PC-3 (cell line): ENCODE measurements around the gene NUDT3. TPM values are rescaled to one million over a fixed set of nuclear protein-coding genes. Genes with fewer than 3 reads are reported as not detected.

Source experiments
- ATAC-seq: fragments of 200-7000 bp; cut with Tn5 transposase; 2 replicates; pipeline ENCODE4 v1.9.1; 2020; ENCODE audit warnings: mild to moderate bottlenecking, moderate library complexity
- BruUV-seq: library from RNA; stranded (reverse); fragments of 400-500 nt; replicated peaks from 2 replicates; lab custom pipeline; 2021; lab: Mats Ljungman, UMichigan
- CTCF ChIA-PET: fragments of 300-600 bp; sonication (Branson Sonifier 250); formaldehyde crosslinking; loops from one replicate; lab custom pipeline; 2022; ENCODE audit warnings: antibody characterized with exemption; lab: Charles Lee
- POLR2A ChIA-PET: fragments of 300-600 bp; sonication (Branson Sonifier 250); formaldehyde crosslinking; loops from one replicate; lab custom pipeline; 2022; ENCODE audit warnings: antibody characterized with exemption; ENCODE audit not compliant: unreplicated experiment; lab: Charles Lee
- DNase-seq: peaks from one replicate; pipeline ENCODE4 v3.0.0-alpha.2; 2015
- H2AFZ ChIP-seq: fragments of 300-600 bp; sonication (generic); 2 replicates; pipeline ENCODE4 v1.6.0; 2016; ENCODE audit warnings: antibody characterized with exemption, low read length
- H3F3A ChIP-seq: fragments of 300-600 bp; sonication (generic); one replicate; pipeline ENCODE4 v1.6.0; 2017; ENCODE audit warnings: antibody characterized with exemption, low read length, control low read depth, mild to moderate bottlenecking; ENCODE audit not compliant: unreplicated experiment
- H3K27ac ChIP-seq: fragments of 300-600 bp; sonication (generic); 2 replicates; pipeline ENCODE4 v1.5.1; 2016; ENCODE audit warnings: mild to moderate bottlenecking, low read length
- H3K27me3 ChIP-seq: fragments of 300-600 bp; sonication (generic); 2 replicates; pipeline ENCODE4 v1.6.1; 2016; ENCODE audit warnings: low read length, mixed read lengths
- H3K36me3 ChIP-seq: fragments of 300-600 bp; sonication (generic); 2 replicates; pipeline ENCODE4 v1.6.1; 2016; ENCODE audit warnings: low read depth, mixed run types, low read length, mixed read lengths
- H3K4me1 ChIP-seq: fragments of 300-600 bp; sonication (generic); 2 replicates; pipeline ENCODE4 v1.5.1; 2016; ENCODE audit warnings: low read length; ENCODE audit not compliant: insufficient read depth
- H3K4me2 ChIP-seq: fragments of 300-600 bp; sonication (generic); 2 replicates; pipeline ENCODE4 v1.6.0; 2016; ENCODE audit warnings: low read length
- H3K4me3 ChIP-seq: fragments of 300-600 bp; sonication (generic); 2 replicates; pipeline ENCODE4 v1.5.1; 2016; ENCODE audit warnings: mild to moderate bottlenecking, low read length, mixed read lengths
- H3K79me2 ChIP-seq: fragments of 300-600 bp; sonication (generic); 2 replicates; pipeline ENCODE4 v1.6.1; 2017; ENCODE audit warnings: low read length, mixed read lengths
- H3K9ac ChIP-seq: fragments of 300-600 bp; sonication (generic); 2 replicates; pipeline ENCODE4 v1.6.0; 2016; ENCODE audit warnings: mild to moderate bottlenecking, low read length
- H3K9me2 ChIP-seq: fragments of 300-600 bp; sonication (generic); replicated peaks from 2 replicates; pipeline ENCODE4 v1.6.1; 2016; ENCODE audit warnings: mixed run types, low read length, mixed read lengths
- H3K9me3 ChIP-seq: fragments of 300-600 bp; sonication (generic); 2 replicates; pipeline ENCODE4 v1.6.1; 2016; ENCODE audit warnings: low read length, mixed read lengths
- H4K20me1 ChIP-seq: fragments of 300-600 bp; sonication (generic); 2 replicates; pipeline ENCODE4 v1.6.1; 2016; ENCODE audit warnings: low read length, mixed read lengths
- CTCF ChIP-seq: fragments of 300-600 bp; sonication (generic); conservative IDR thresholded peaks from 2 replicates; pipeline ENCODE4 v1.5.1; 2017; ENCODE audit warnings: antibody characterized with exemption, low read depth, mild to moderate bottlenecking, low read length
- EZH2 ChIP-seq: fragments of 300-600 bp; sonication (generic); IDR thresholded peaks from one replicate; pipeline ENCODE4 v1.6.1; 2017; ENCODE audit warnings: antibody characterized with exemption, mild to moderate bottlenecking, low read length; ENCODE audit not compliant: unreplicated experiment
- EZH2phosphoT487 ChIP-seq: fragments of 300-600 bp; sonication (generic); IDR thresholded peaks from 2 replicates; pipeline ENCODE4 v1.6.1; 2018; ENCODE audit warnings: mild to moderate bottlenecking, antibody characterized with exemption, low read length, borderline replicate concordance
- intact Hi-C: fragments of 100-400 bp; cut with micrococcal nuclease; formaldehyde crosslinking; loops from 2 replicates; pipeline ENCODE4 v1.9.0; 2023
- total RNA-seq: library from RNA; depleted of rRNA; stranded (reverse); fragments of >200 nt; gene quantifications from 2 replicates; pipeline ENCODE4 v1.2.3, GENCODE V29; 2014

NUDT3 gene
- total RNA-seq, 1 experiment from 2014 or later: 24.6 TPM

GRCh38 chr6:34360556-34360955, 31.9 kb downstream of the NUDT3 start:
- peak; percentile 26; the same call in 1 of the 2 replicates for ATAC-seq
- no peaks in the 10 kb centered on the region for H3F3A ChIP-seq
- ChIA-PET CTCF (no interaction called here), POLR2A (interaction anchor here (0.6 kb wide), 1 partner anchor 10 kb away, joined by 4 read pairs; no protein-coding TSS in a partner anchor)
- H3K4me1 ChIP-seq: peaks cover 17% of the 10 kb centered on the region
- no peak for DNase-seq
- BruUV-seq: no TSS peak
- intact Hi-C loops: loop anchor here (1.0 kb wide), 1 partner anchor 31 kb away; no protein-coding TSS in a partner anchor
- no peaks in the 10 kb centered on the region for H3K9me3 ChIP-seq
- TF ChIP-seq CTCF: no peak
- TF ChIP-seq EZH2: no peak
- TF ChIP-seq EZH2phosphoT487: no peak
- H3K36me3 ChIP-seq: no peaks in the 10 kb centered on the region
- H3K4me3 ChIP-seq: no peak overlapping the region
- no peak overlapping the region for H3K27ac ChIP-seq
- peaks cover 87% of the 10 kb centered on the region for H3K79me2 ChIP-seq
- H3K27me3 ChIP-seq: no peaks in the 10 kb centered on the region
- H3K9ac ChIP-seq: no peak overlapping the region
- peaks cover 45% of the 10 kb centered on the region for H4K20me1 ChIP-seq
- H3K9me2 ChIP-seq: no peaks in the 10 kb centered on the region
- H3K4me2 ChIP-seq: no peak overlapping the region
- no peak overlapping the region for H2AFZ ChIP-seq

GRCh38 chr6:34359418-34360158, 32.9 kb downstream of the NUDT3 start:
- H3K27ac ChIP-seq: no peak overlapping the region
- H3K9me3 ChIP-seq: no peaks in the 10 kb centered on the region
- H2AFZ ChIP-seq: no peak overlapping the region
- H3K27me3 ChIP-seq: no peaks in the 10 kb centered on the region
- no peak for TF ChIP-seq EZH2phosphoT487
- no peak for TF ChIP-seq EZH2
- TF ChIP-seq CTCF: no peak
- H4K20me1 ChIP-seq: peaks cover 45% of the 10 kb centered on the region
- H3K9me2 ChIP-seq: no peaks in the 10 kb centered on the region
- intact Hi-C loops: loop anchor here (1.0 kb wide), 1 partner anchor 32 kb away; no protein-coding TSS in a partner anchor
- H3K4me1 ChIP-seq: peaks cover 17% of the 10 kb centered on the region
- peak; percentile 18 for DNase-seq
- H3F3A ChIP-seq: no peaks in the 10 kb centered on the region
- no peak overlapping the region for H3K9ac ChIP-seq
- no peak overlapping the region for H3K4me3 ChIP-seq
- no peaks in the 10 kb centered on the region for H3K36me3 ChIP-seq
- CTCF ChIA-PET: no interaction called here
- POLR2A ChIA-PET: interaction anchor here (0.7 kb wide), 1 partner anchor 54 kb away, joined by 5 read pairs; no protein-coding TSS in a partner anchor
- H3K79me2 ChIP-seq: peaks cover 89% of the 10 kb centered on the region
- ATAC-seq: no peak
- H3K4me2 ChIP-seq: no peak overlapping the region
- no TSS peak for BruUV-seq
